H1 (cell line): Measurements from ENCODE around the gene UPK3BL2. TPM values are rescaled to one million over a fixed set of nuclear protein-coding genes. Genes with fewer than 3 reads are reported as not detected.
A peak's percentile ranks its signal among the peaks of the same experiment; 100 is the strongest.
"Not testable (repeated sequence)": the region's sequence is repeated elsewhere in the genome, so short reads cannot be mapped to it uniquely, and the experiment has no call there.

Experiments used
- CTCF ChIA-PET: fragments of 300-600 bp; sonication (Branson Sonifier 250); formaldehyde crosslinking; loops from one replicate; lab custom pipeline; 2021; ENCODE audit not compliant: partially characterized antibody; lab: Charles Lee
- POLR2A ChIA-PET: fragments of 300-600 bp; sonication (Branson Sonifier 250); formaldehyde crosslinking; loops from one replicate; lab custom pipeline; 2021; ENCODE audit warnings: inconsistent platforms; ENCODE audit not compliant: partially characterized antibody; lab: Charles Lee
- DNase-seq, 2 experiments: peaks; one replicate each; pipeline versions ENCODE4 v3.0.0 to v3.0.0-alpha.2; 2010 to 2022; ENCODE audit warnings: low spot score in 2 of 2, low read depth in 1 of 2, mixed read lengths in 1 of 2
- FAIRE-seq: peaks from 2 replicates; lab custom pipeline; 2011; peaks lifted over from hg19 to GRCh38; lab: Jason Lieb, UNC
- H2AFZ ChIP-seq: 2 replicates; pipeline ENCODE4 v1.8.1; 2012; ENCODE audit warnings: low read length, inconsistent platforms
- H2AK5ac ChIP-seq: 2 replicates; pipeline ENCODE4 v1.6.1; 2013; ENCODE audit warnings: low read depth, low read length
- H2BK120ac ChIP-seq: replicated peaks from 2 replicates; pipeline ENCODE3; 2013; ENCODE audit warnings: low read depth, low read length, inconsistent platforms
- H2BK12ac ChIP-seq: 2 replicates; pipeline ENCODE4 v1.6.1; 2013; ENCODE audit warnings: low read depth, low read length
- H2BK15ac ChIP-seq: 2 replicates; pipeline ENCODE4 v1.6.1; 2013; ENCODE audit warnings: low read length
- H2BK20ac ChIP-seq: 2 replicates; pipeline ENCODE4 v1.6.1; 2013; ENCODE audit warnings: low read length
- H2BK5ac ChIP-seq: 2 replicates; pipeline ENCODE4 v1.6.1; 2013; ENCODE audit warnings: low read depth, low read length
- H3K14ac ChIP-seq: 2 replicates; pipeline ENCODE4 v1.6.1; 2013; ENCODE audit warnings: inconsistent platforms; ENCODE audit not compliant: insufficient read length
- H3K18ac ChIP-seq: 2 replicates; pipeline ENCODE4 v1.6.1; 2013; ENCODE audit warnings: low read length; ENCODE audit errors: extremely low read depth
- H3K23ac ChIP-seq: 2 replicates; pipeline ENCODE4 v1.6.1; 2013; ENCODE audit warnings: inconsistent platforms; ENCODE audit not compliant: insufficient read length
- H3K23me2 ChIP-seq: 2 replicates; pipeline ENCODE4 v1.6.1; 2013; ENCODE audit warnings: low read depth, low read length
- H3K27ac ChIP-seq: 2 replicates; pipeline ENCODE4 v1.6.1; 2011; ENCODE audit warnings: low read depth, low read length, inconsistent platforms
- H3K27me3 ChIP-seq, 4 experiments: replicated peaks in 1 of 4; 1 replicate in 1 of 4; 2 replicates in 3 of 4; pipeline versions ENCODE4 v1.6.1 to v1.8.1; 2011 to 2013; ENCODE audit warnings: low read length in 3 of 4, mild to moderate bottlenecking in 3 of 4, inconsistent platforms in 2 of 4, mixed read lengths in 2 of 4, moderate library complexity in 1 of 4; ENCODE audit not compliant: control insufficient read depth in 3 of 4, insufficient read depth in 3 of 4; ENCODE audit errors: extremely low read depth in 1 of 4
- H3K36me3 ChIP-seq, 4 experiments: 2 replicates each; pipeline versions ENCODE4 v1.6.1 to v1.8.1; 2011 to 2013; ENCODE audit warnings: mild to moderate bottlenecking in 4 of 4, low read length in 3 of 4, moderate library complexity in 2 of 4, control low read depth in 1 of 4, inconsistent platforms in 1 of 4; ENCODE audit not compliant: insufficient read depth in 4 of 4, control insufficient read depth in 2 of 4
- H3K4ac ChIP-seq: replicated peaks from 2 replicates; pipeline ENCODE3; 2013; ENCODE audit warnings: low read length, low read depth, mixed read lengths, inconsistent platforms; ENCODE audit not compliant: insufficient read length
- H3K4me1 ChIP-seq, 4 experiments: replicated peaks in 1 of 4; 1 replicate in 1 of 4; 2 replicates in 3 of 4; pipeline versions ENCODE4 v1.6.1 to v1.8.1; 2011 to 2013; ENCODE audit warnings: low read length in 3 of 4, inconsistent platforms in 2 of 4, mixed read lengths in 1 of 4; ENCODE audit not compliant: insufficient read depth in 4 of 4, control insufficient read depth in 3 of 4
- H3K4me2 ChIP-seq, 2 experiments: 2 replicates each; pipeline versions ENCODE4 v1.6.1 to v1.8.1; 2011 to 2013; ENCODE audit warnings: low read depth in 2 of 2, low read length in 2 of 2, control low read depth in 1 of 2, inconsistent platforms in 1 of 2, mild to moderate bottlenecking in 1 of 2; ENCODE audit not compliant: insufficient read depth in 1 of 2
- H3K4me3 ChIP-seq, 4 experiments: fragments of 200-600, 300-600 bp in 1 of 4; sonication (generic), shearing (Covaris generic), sonication (Bioruptor Twin) in 1 of 4; 2 replicates each; pipeline versions ENCODE4 v1.5.1 to v1.8.1; 2011 to 2016; ENCODE audit warnings: low read length in 4 of 4, low read depth in 3 of 4, control low read depth in 2 of 4, inconsistent platforms in 2 of 4, mild to moderate bottlenecking in 2 of 4, mixed read lengths in 1 of 4, moderate library complexity in 1 of 4; ENCODE audit not compliant: insufficient read depth in 2 of 4; ENCODE audit errors: extremely low read depth in 1 of 4
- H3K56ac ChIP-seq: replicated peaks from 2 replicates; pipeline ENCODE3; 2013; ENCODE audit warnings: low read depth, mild to moderate bottlenecking, mixed read lengths, low read length, inconsistent platforms; ENCODE audit not compliant: insufficient read length
- H3K79me1 ChIP-seq: 2 replicates; pipeline ENCODE4 v1.6.1; 2013; ENCODE audit warnings: low read depth, low read length, control low read depth
- H3K79me2 ChIP-seq, 2 experiments: 2 replicates each; pipeline versions ENCODE4 v1.6.1 to v1.8.1; 2012 to 2013; ENCODE audit warnings: low read length in 2 of 2, mild to moderate bottlenecking in 2 of 2, inconsistent platforms in 1 of 2; ENCODE audit not compliant: insufficient read depth in 2 of 2, control insufficient read depth in 1 of 2
- H3K9ac ChIP-seq, 4 experiments: replicated peaks in 1 of 4; 1 replicate in 1 of 4; 2 replicates in 3 of 4; pipeline versions ENCODE4 v1.6.1 to v1.8.1; 2011 to 2013; ENCODE audit warnings: low read depth in 3 of 4, low read length in 3 of 4, control low read depth in 2 of 4, mild to moderate bottlenecking in 2 of 4, moderate library complexity in 2 of 4, inconsistent platforms in 1 of 4; ENCODE audit errors: extremely low read depth in 1 of 4
- H3K9me3 ChIP-seq, 2 experiments: 2 replicates each; pipeline versions ENCODE4 v1.6.1 to v1.8.1; 2012 to 2013; ENCODE audit warnings: mild to moderate bottlenecking in 2 of 2, moderate library complexity in 2 of 2, control low read depth in 1 of 2, inconsistent platforms in 1 of 2, low read depth in 1 of 2, low read length in 1 of 2, mixed read lengths in 1 of 2; ENCODE audit not compliant: insufficient read depth in 2 of 2
- H4K20me1 ChIP-seq, 2 experiments: replicated peaks in 1 of 2; 2 replicates each; pipeline versions ENCODE3 to v1.8.1; 2011 to 2013; ENCODE audit warnings: inconsistent platforms in 2 of 2, low read length in 2 of 2, mild to moderate bottlenecking in 1 of 2; ENCODE audit not compliant: insufficient read depth in 2 of 2, control insufficient read depth in 1 of 2
- H4K5ac ChIP-seq: 2 replicates; pipeline ENCODE4 v1.6.1; 2013; ENCODE audit warnings: low read length, low read depth, mixed read lengths, inconsistent platforms; ENCODE audit not compliant: insufficient read length
- H4K8ac ChIP-seq: 2 replicates; pipeline ENCODE4 v1.8.0; 2013; ENCODE audit warnings: mild to moderate bottlenecking, moderate library complexity, low read length, inconsistent platforms; ENCODE audit not compliant: insufficient read depth; ENCODE audit errors: extremely low read depth
- H4K91ac ChIP-seq: replicated peaks from 2 replicates; pipeline ENCODE3; 2013; ENCODE audit warnings: low read length, mixed read lengths, inconsistent platforms; ENCODE audit not compliant: insufficient read length
- WGBS, 2 experiments: shearing (Covaris generic) in 1 of 2; methylation state at CpG; one replicate each; pipeline versions ENCODE4 v1.1.6 to v1.1.7; 2013 to 2015; ENCODE audit warnings: low lambda C conversion rate in 2 of 2, mixed read lengths in 2 of 2, inconsistent platforms in 1 of 2, low coverage in 1 of 2, missing lambda C conversion rate in 1 of 2; ENCODE audit not compliant: insufficient replicate concordance in 2 of 2, insufficient coverage in 1 of 2, insufficient read length in 1 of 2; ENCODE audit errors: extremely low coverage in 1 of 2, missing lambda C conversion rate in 1 of 2; 5-methylcytosine and 5-hydroxymethylcytosine counted together
- polyA plus RNA-seq, 7 experiments: library from polyadenylated mRNA; depleted of rRNA in 3 of 7; stranded (reverse) in 5 of 7; unstranded in 2 of 7; fragments of >200 nt in 5 of 7; fragments of 200-250 nt in 2 of 7; gene quantifications; 1 replicate in 5 of 7; 2 replicates in 1 of 7; 4 replicates in 1 of 7; pipeline versions ENCODE4 v1.2.1 to v1.2.3, GENCODE V29; 2011 to 2013; ENCODE audit warnings: missing spikeins in 2 of 7, mixed read lengths in 2 of 7
- total RNA-seq: library from RNA; stranded (reverse); fragmentation: NEBNext Ultra II Directional; extraction: Animal tissue kit (Norgen Biotek cat#: 25700); gene quantifications from 2 replicates; pipeline ENCODE4 v1.2.1, GENCODE V29; 2021

The UPK3BL2 gene
- total and polyA plus RNA-seq, 2 of the 8 experiments (the other 6 are each of a cell fraction or from before 2014, with no cell fraction given) = 12.4 to 22.6 TPM

DNA sequence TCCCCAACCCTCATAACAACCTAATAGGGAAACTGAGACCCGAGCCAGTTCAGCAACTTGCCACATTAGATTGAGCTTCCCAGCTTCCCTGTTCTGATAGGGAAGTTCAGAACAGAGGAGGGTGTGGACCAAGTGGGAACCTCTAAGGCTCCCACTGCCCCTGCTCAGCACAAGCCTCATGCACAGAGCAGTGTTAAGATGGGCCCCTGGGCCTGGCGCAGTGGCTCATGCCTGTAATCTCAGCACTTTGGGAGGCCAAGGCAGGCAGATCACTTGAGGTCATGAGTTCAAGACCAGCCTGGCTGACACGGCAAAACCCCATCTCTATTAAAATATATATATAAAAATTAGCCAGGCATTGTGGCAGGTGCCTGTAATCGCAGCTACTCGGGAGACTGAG is 46.2 kb downstream of the UPK3BL2 start:
- H2AK5ac ChIP-seq, H3K27ac ChIP-seq, POLR2A ChIA-PET, H3K79me2 ChIP-seq, CTCF ChIA-PET, H3K56ac ChIP-seq, H4K8ac ChIP-seq, H2BK15ac ChIP-seq, H3K4me2 ChIP-seq, H3K23ac ChIP-seq, H4K5ac ChIP-seq, H3K4ac ChIP-seq, H2BK12ac ChIP-seq, H3K27me3 ChIP-seq, H3K4me3 ChIP-seq, H3K14ac ChIP-seq, H3K79me1 ChIP-seq, FAIRE-seq, H4K20me1 ChIP-seq, H3K23me2 ChIP-seq, H2BK20ac ChIP-seq, H2BK120ac ChIP-seq, H3K9ac ChIP-seq, H2AFZ ChIP-seq, H3K18ac ChIP-seq, H3K4me1 ChIP-seq, H3K36me3 ChIP-seq, H4K91ac ChIP-seq, H3K9me3 ChIP-seq, H2BK5ac ChIP-seq: not testable (repeated sequence)
- 81% methylated on average over 1 of the region's 5 CpGs; no CpG with 5 or more reads in 1 of the 2 experiments for WGBS, 2 experiments
- DNase-seq = peak in 1 of 2 experiments; percentile 45

DNA sequence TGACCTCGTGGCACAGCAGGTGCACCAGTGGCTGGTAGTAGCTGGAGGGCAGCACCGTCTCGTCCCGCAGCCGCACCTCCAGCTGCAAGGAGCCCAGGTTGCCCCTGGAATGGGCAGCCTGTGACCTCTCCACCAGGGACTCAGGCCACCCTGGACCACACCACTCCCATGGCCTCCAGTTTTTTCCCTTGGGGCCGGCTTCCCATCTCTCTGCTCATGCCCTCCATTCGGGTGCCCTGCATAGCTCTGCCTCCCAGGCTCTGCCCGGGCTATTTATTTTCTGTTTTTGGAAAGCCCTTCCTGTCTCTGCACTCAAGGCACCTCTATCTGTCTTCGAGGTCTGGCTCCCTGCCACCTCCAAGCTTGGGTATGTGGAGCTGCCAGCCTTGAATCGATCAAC is 46.6 kb downstream of the UPK3BL2 start:
- H3K23ac ChIP-seq, H3K14ac ChIP-seq, H2BK120ac ChIP-seq, H3K56ac ChIP-seq, POLR2A ChIA-PET, H3K23me2 ChIP-seq, H3K79me2 ChIP-seq, H3K4me1 ChIP-seq, H4K91ac ChIP-seq, H4K20me1 ChIP-seq, H2BK5ac ChIP-seq, H2BK20ac ChIP-seq, H2AFZ ChIP-seq, H2BK12ac ChIP-seq, H3K4me2 ChIP-seq, H2BK15ac ChIP-seq, H3K9me3 ChIP-seq, H3K9ac ChIP-seq, H3K36me3 ChIP-seq, H3K18ac ChIP-seq, H3K4me3 ChIP-seq, H3K27me3 ChIP-seq, H3K79me1 ChIP-seq, H3K27ac ChIP-seq, H2AK5ac ChIP-seq, H4K5ac ChIP-seq, CTCF ChIA-PET, H4K8ac ChIP-seq, H3K4ac ChIP-seq, FAIRE-seq: not testable (repeated sequence)
- WGBS, 2 experiments = 91% methylated on average over 3 of the region's 10 CpGs; no CpG with 5 or more reads in 1 of the 2 experiments
- peak in 1 of 2 experiments; percentile 33 for DNase-seq
